CD4-positive, alpha-beta T cell treated with Interleukin-17A for 1 hour (primary cell): ENCODE results near the gene MAPK9.

Source experiments
- DNase-seq: peaks from one replicate; pipeline ENCODE4 v3.0.0-alpha.2; 2020

MAPK9 gene

GRCh38 chr5:180291943-180292831 lies at the start of gene MAPK9:
Gene MAPK9, minus strand, starts transcription at chr5:180292083. Its CDS starts 11,522 bp downstream, at chr5:180280561.
- DNase-seq, result peak; percentile 86

- DNase-seq, result no peak
These were observed 49.7 kb upstream of the MAPK9 start for GRCh38 chr5:180341595-180341994.

- DNase-seq, result no peak
These were observed 49.0 kb upstream of the MAPK9 start for GRCh38 chr5:180340856-180341255.

- no peak for DNase-seq
These were observed 47.8 kb upstream of the MAPK9 start for GRCh38 chr5:180339583-180340183.

GRCh38 chr5:180338001-180338707 lies 46.3 kb upstream of the MAPK9 start:
- no peak for DNase-seq

GRCh38 chr5:180336234-180337020 lies 44.5 kb upstream of the MAPK9 start:
- no peak for DNase-seq

GRCh38 chr5:180335614-180336233 lies 43.8 kb upstream of the MAPK9 start:
- DNase-seq, result no peak

GRCh38 chr5:180334751-180335613 lies 43.1 kb upstream of the MAPK9 start:
- DNase-seq, result no peak

GRCh38 chr5:180334176-180334575 lies 42.3 kb upstream of the MAPK9 start:
- no peak for DNase-seq

- DNase-seq, result no peak
These were observed 41.8 kb upstream of the MAPK9 start for GRCh38 chr5:180333661-180334060.

- DNase-seq, result no peak
These were observed 41.0 kb upstream of the MAPK9 start for GRCh38 chr5:180332861-180333260.

GRCh38 chr5:180332051-180332517 lies 40.2 kb upstream of the MAPK9 start:
- DNase-seq, result no peak

- DNase-seq, result no peak
These were observed 39.7 kb upstream of the MAPK9 start for GRCh38 chr5:180331647-180331950.

- DNase-seq, result no peak
These were observed 39.1 kb upstream of the MAPK9 start for GRCh38 chr5:180330810-180331646.

GRCh38 chr5:180330270-180330648 lies 38.4 kb upstream of the MAPK9 start:
- no peak for DNase-seq

GRCh38 chr5:180329606-180330269 lies 37.9 kb upstream of the MAPK9 start:
- DNase-seq, result no peak

- DNase-seq, result no peak
These were observed 37.2 kb upstream of the MAPK9 start for GRCh38 chr5:180329138-180329435.

- peak; percentile 84 for DNase-seq
These were observed 36.6 kb upstream of the MAPK9 start for GRCh38 chr5:180328296-180329137.

GRCh38 chr5:180326989-180327565 lies 35.2 kb upstream of the MAPK9 start:
- no peak for DNase-seq
